Stimulated activated CD4-positive, alpha-beta T cell treated with anti-CD3 and anti-CD28 coated beads, TNF-alpha, amount 100 ng/mL, for 4 hours (primary cell): ENCODE measurements around the gene IL17REL.
"Not testable (repeated sequence)": the region's sequence is repeated elsewhere in the genome, so short reads cannot be mapped to it uniquely, and the experiment has no call there.

ENCODE experiments used
- DNase-seq, 3 experiments: peaks; one replicate each; pipeline ENCODE4 v3.0.0-alpha.2; 2020; ENCODE audit warnings: low read depth in 3 of 3

The IL17REL gene

GRCh38 chr22:49945042-49945794 lies 67.3 kb downstream of the IL17REL start:
- DNase-seq = not testable (repeated sequence)
